ENCODE data around the gene RNASEH2B. TPM values are rescaled to one million over a fixed set of nuclear protein-coding genes. Genes with fewer than 3 reads are reported as not detected.

RNASEH2B gene
- total and polyA plus RNA-seq, 2 donors (not counting 1 experiment from before 2014, with no cell fraction given) = 64.0 to 151 TPM

DNA sequence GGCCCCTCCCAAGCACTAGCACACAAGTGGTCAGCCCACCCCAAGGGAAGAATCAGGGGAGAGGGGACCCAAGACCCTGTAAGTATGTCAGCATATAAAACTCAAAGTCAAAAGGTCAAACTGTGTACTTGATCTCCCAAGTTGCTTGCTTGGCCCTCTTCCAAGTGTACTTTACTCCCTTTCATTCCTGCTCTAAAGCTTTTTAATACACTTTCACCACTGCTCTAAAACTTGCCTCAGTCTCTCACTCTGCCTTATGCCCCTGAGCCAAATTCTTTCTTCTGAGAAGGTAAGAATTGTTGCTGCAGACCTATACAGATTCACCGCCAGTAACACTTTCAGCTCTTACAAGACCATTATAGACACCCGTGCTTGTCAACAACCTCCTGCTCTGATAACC lies 15.1 kb upstream of the RNASEH2B start:
- Mint-ChIP-seq H3K4me3 (no peak overlapping the region), H3K4me1 (peaks cover 52% of the 10 kb centered on the region), H3K27ac (peak overlapping the region; percentile 95), H3K9me3 (ENCODE audit: insufficient read depth) (no peaks in the 10 kb centered on the region), H3K27me3 (no peaks in the 10 kb centered on the region)
- Histone ChIP-seq H3K4me1 (ENCODE audit: control insufficient read depth in 2 of 2, insufficient read depth in 2 of 2, low read length in 2 of 2) (peaks cover 50 to 53% of the 10 kb centered on the region in 2 donors), H2AFZ (ENCODE audit: insufficient read depth, low read depth, low read length, poor library complexity, severe bottlenecking) (peak overlapping the region; percentile 87), H3K4me3 (ENCODE audit: control extremely low read depth in 1 of 5, extremely low read depth in 1 of 5, insufficient read depth in 1 of 5, low read depth in 2 of 5, low read length in 4 of 5) (no peak overlapping the region), H3K9ac (ENCODE audit: low read length) (no peak overlapping the region), H3K4me2 (replicated peaks; ENCODE audit: low read depth, low read length, poor library complexity, severe bottlenecking) (no peak overlapping the region), H3K9me3 (ENCODE audit: control extremely low read depth in 1 of 3, control insufficient read depth in 2 of 3, insufficient read depth in 1 of 3, low read length in 2 of 3) (no peaks in the 10 kb centered on the region), H4K20me1 (ENCODE audit: control insufficient read depth, insufficient read depth, low read length, poor library complexity, severe bottlenecking) (no peaks in the 10 kb centered on the region), H3K79me2 (ENCODE audit: control insufficient read depth, insufficient read depth, low read length) (no peaks in the 10 kb centered on the region), H3K27ac (ENCODE audit: low read length in 2 of 2) (peak overlapping the region in 1 of 2 donors; percentile 78), H3K36me3 (replicated peaks in 1 of 2; ENCODE audit: control extremely low read depth in 1 of 2, control insufficient read depth in 1 of 2, extremely low read depth in 1 of 2, insufficient read depth in 2 of 2, low read length in 1 of 2) (no peaks in the 10 kb centered on the region), H3K27me3 (replicated peaks in 1 of 4; ENCODE audit: control extremely low read depth in 1 of 4, control insufficient read depth in 3 of 4, insufficient read depth in 4 of 4, low read length in 3 of 4) (no peaks in the 10 kb centered on the region)
- ChIA-PET CTCF (interaction anchor here (1.3 to 1.4 kb wide), 2 partner anchors 12 to 84 kb away, joined by 5 to 8 read pairs; no protein-coding TSS in a partner anchor), POLR2A (no interaction called here)
- ATAC-seq (ENCODE audit: low read depth) = no peak
- no peak for DNase-seq
- intact Hi-C loops (cut with micrococcal nuclease) = loop anchor here (5.0 kb wide), 3 partner anchors 82 to 957 kb away; partner anchors contain the start of gene SPRYD7
- WGBS (ENCODE audit: insufficient coverage) = no CpG with 5 or more reads among the region's 2 CpGs
- no peak for TF ChIP-seq EZH2 (IDR thresholded peaks at IDR 0.05; ENCODE audit: borderline replicate concordance, insufficient read depth, low read depth, low read length, poor library complexity, severe bottlenecking)
- TF ChIP-seq, protein P1, sequence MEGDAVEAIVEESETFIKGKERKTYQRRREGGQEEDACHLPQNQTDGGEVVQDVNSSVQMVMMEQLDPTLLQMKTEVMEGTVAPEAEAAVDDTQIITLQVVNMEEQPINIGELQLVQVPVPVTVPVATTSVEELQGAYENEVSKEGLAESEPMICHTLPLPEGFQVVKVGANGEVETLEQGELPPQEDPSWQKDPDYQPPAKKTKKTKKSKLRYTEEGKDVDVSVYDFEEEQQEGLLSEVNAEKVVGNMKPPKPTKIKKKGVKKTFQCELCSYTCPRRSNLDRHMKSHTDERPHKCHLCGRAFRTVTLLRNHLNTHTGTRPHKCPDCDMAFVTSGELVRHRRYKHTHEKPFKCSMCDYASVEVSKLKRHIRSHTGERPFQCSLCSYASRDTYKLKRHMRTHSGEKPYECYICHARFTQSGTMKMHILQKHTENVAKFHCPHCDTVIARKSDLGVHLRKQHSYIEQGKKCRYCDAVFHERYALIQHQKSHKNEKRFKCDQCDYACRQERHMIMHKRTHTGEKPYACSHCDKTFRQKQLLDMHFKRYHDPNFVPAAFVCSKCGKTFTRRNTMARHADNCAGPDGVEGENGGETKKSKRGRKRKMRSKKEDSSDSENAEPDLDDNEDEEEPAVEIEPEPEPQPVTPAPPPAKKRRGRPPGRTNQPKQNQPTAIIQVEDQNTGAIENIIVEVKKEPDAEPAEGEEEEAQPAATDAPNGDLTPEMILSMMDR (IDR thresholded peaks at IDR 0.05) = no peak

DNA sequence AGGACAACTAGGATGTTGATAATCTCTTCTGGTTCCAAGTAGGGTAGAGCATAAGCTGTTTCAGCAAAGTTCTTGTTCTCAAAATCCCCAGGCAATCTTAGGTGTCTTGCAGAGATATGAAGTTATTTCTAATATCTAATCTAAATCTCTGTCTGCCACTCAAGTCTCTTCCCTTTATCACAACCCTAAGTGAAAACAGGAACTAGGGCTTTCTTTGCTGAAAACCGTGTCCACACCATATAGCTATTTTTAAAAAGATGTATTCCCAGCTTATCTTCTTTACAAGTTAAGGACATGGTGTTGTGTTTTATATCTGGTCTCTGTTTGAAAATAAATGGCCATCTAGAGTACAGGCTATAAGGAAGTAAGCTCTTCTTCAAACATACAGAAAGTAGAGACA lies 11.3 kb upstream of the RNASEH2B start:
- no peaks in the 10 kb centered on the region for H3K27me3 ChIP-seq (replicated peaks in 1 of 4; ENCODE audit: control extremely low read depth in 1 of 4, control insufficient read depth in 3 of 4, insufficient read depth in 4 of 4, low read length in 3 of 4)
- no peak overlapping the region for H3K9ac ChIP-seq (ENCODE audit: low read length)
- no peak overlapping the region for H3K4me3 ChIP-seq (ENCODE audit: control extremely low read depth in 1 of 5, extremely low read depth in 1 of 5, insufficient read depth in 1 of 5, low read depth in 2 of 5, low read length in 4 of 5)
- no peaks in the 10 kb centered on the region for H3K9me3 ChIP-seq (ENCODE audit: control extremely low read depth in 1 of 3, control insufficient read depth in 2 of 3, insufficient read depth in 1 of 3, low read length in 2 of 3)
- H2AFZ ChIP-seq (ENCODE audit: insufficient read depth, low read depth, low read length, poor library complexity, severe bottlenecking) = peak overlapping the region; percentile 5
- intact Hi-C loops (cut with micrococcal nuclease) = no loop called here
- H3K4me3 Mint-ChIP-seq = no peak overlapping the region
- no CpG with 5 or more reads among the region's 1 CpG for WGBS (ENCODE audit: insufficient coverage)
- H3K4me1 Mint-ChIP-seq = peaks cover 22% of the 10 kb centered on the region
- H3K4me2 ChIP-seq (replicated peaks; ENCODE audit: low read depth, low read length, poor library complexity, severe bottlenecking) = no peak overlapping the region
- H3K27me3 Mint-ChIP-seq = no peaks in the 10 kb centered on the region
- peaks cover 17 to 18% of the 10 kb centered on the region in 2 donors for H3K4me1 ChIP-seq (ENCODE audit: control insufficient read depth in 2 of 2, insufficient read depth in 2 of 2, low read length in 2 of 2)
- no peak for TF ChIP-seq EZH2 (IDR thresholded peaks at IDR 0.05; ENCODE audit: borderline replicate concordance, insufficient read depth, low read depth, low read length, poor library complexity, severe bottlenecking)
- TF ChIP-seq, protein P1 (IDR thresholded peaks at IDR 0.05) = no peak
- ATAC-seq (ENCODE audit: low read depth) (no peak), DNase-seq (peak; percentile 30)
- H3K27ac Mint-ChIP-seq = peak overlapping the region; percentile 33
- no peaks in the 10 kb centered on the region for H4K20me1 ChIP-seq (ENCODE audit: control insufficient read depth, insufficient read depth, low read length, poor library complexity, severe bottlenecking)
- H3K79me2 ChIP-seq (ENCODE audit: control insufficient read depth, insufficient read depth, low read length) = no peaks in the 10 kb centered on the region
- H3K9me3 Mint-ChIP-seq (ENCODE audit: insufficient read depth) = no peaks in the 10 kb centered on the region
- ChIA-PET POLR2A (no interaction called here), CTCF (interaction anchor here (1.2 to 1.5 kb wide), 2 partner anchors 9 to 14 kb away, joined by 3 to 6 read pairs; no protein-coding TSS in a partner anchor)
- H3K27ac ChIP-seq (ENCODE audit: low read length in 2 of 2) = no peak overlapping the region
- no peaks in the 10 kb centered on the region for H3K36me3 ChIP-seq (replicated peaks in 1 of 2; ENCODE audit: control extremely low read depth in 1 of 2, control insufficient read depth in 1 of 2, extremely low read depth in 1 of 2, insufficient read depth in 2 of 2, low read length in 1 of 2)
